Peyer's patch (tissue), 4 donors: Measurements from ENCODE around the gene PLEKHA6. TPM values are rescaled to one million over a fixed set of nuclear protein-coding genes. Genes with fewer than 3 reads are reported as not detected.

Experiments used
- DNase-seq, 3 donors: peaks; one replicate each; pipeline ENCODE4 v3.0.0-alpha.2; 2017 to 2019
- H3K27ac ChIP-seq, 4 donors: fragments of 200-600 bp; sonication (generic); one replicate each; pipeline ENCODE4 v1.5.1; 2016 to 2019
- H3K27me3 ChIP-seq, 2 donors: fragments of 200-600 bp; sonication (generic); one replicate each; pipeline ENCODE4 v1.5.1; 2019
- H3K36me3 ChIP-seq, 3 donors: fragments of 200-600 bp; sonication (generic); one replicate each; pipeline ENCODE4 v1.5.1; 2016 to 2019
- H3K4me1 ChIP-seq, 4 donors: fragments of 200-600 bp; sonication (generic); one replicate each; pipeline ENCODE4 v1.5.1; 2016 to 2019
- H3K4me3 ChIP-seq, 4 donors: fragments of 200-600 bp; sonication (generic); 1 replicate in 3 of 4; 2 replicates in 1 of 4; pipeline ENCODE4 v1.5.1; 2016 to 2019; ENCODE audit warnings: mild to moderate bottlenecking in 1 of 4
- H3K9me3 ChIP-seq, 4 donors: fragments of 200-600 bp; sonication (generic); one replicate each; pipeline ENCODE4 v1.5.1; 2016 to 2019; ENCODE audit warnings: mild to moderate bottlenecking in 1 of 4
- POLR2A ChIP-seq, 2 donors: fragments of 450-650 bp; IDR thresholded peaks; one replicate each; pipeline ENCODE4 v1.5.1; 2017; ENCODE audit warnings: antibody characterized with exemption in 2 of 2, mild to moderate bottlenecking in 2 of 2, moderate library complexity in 2 of 2
- total RNA-seq, 4 donors: library from RNA; depleted of rRNA; stranded (reverse); fragments of >200 nt; gene quantifications; one replicate each; pipeline ENCODE4 v1.1.0, GENCODE V29; 2016
- TF ChIP-seq, protein P1 (sequence below), 6 experiments: fragments of 450-650 bp in 4 of 6; fragments of 200-600 bp in 2 of 6; sonication (generic) in 1 of 6; IDR thresholded peaks; one replicate each; pipeline ENCODE4 v1.5.1; 2017 to 2019; ENCODE audit warnings: antibody characterized with exemption in 6 of 6, mild to moderate bottlenecking in 3 of 6, moderate library complexity in 1 of 6

PLEKHA6 gene
- total RNA-seq, 4 donors from 2014 or later: 57.3 to 91.6 (median 70.2) TPM

DNA sequence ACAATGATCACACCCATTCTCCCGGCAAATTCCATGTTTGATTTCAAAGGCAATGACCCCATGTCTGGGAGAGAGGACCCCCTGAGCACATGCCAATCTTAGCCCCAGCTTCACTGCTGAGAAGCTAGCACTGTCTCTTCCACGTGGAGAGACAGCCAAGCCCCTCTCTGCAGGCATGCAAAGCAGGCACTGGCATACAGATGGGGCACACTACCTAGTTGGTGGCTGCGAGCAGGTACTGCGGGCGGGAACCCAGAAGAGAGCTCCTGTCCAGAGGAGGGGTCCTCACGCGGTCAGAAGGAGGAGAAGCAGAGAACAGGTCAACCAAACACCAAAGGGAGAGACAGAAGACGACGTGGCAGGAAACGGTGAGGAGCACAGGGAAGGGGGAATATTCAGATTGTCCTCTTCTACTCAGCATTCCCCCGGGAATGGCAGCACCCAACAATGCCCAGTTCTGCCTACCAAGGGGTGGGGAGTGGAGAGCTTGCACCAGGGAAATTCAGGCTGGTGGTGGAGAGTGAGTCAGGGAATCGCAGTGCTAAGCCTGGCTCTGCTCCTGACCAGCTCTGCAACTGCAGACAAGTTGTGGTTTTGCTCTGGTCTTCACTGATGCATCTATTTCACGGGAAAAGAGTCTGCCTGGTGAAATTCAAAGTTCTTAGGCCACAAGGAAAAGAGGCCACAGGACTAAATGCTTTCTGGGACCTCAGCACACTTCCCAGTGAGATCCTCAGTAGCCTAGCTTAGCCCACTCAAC is 97.8 kb downstream of the PLEKHA6 start:
- Histone ChIP-seq H3K4me1 (peaks cover 0 to 24% (median 2%) of the 10 kb centered on the region in 4 donors), H3K9me3 (no peaks in the 10 kb centered on the region), H3K27me3 (no peaks in the 10 kb centered on the region), H3K27ac (no peak overlapping the region), H3K36me3 (peaks cover 0 to 65% (median 0%) of the 10 kb centered on the region in 3 donors), H3K4me3 (no peak overlapping the region)
- TF ChIP-seq POLR2A (IDR thresholded peaks at IDR 0.05): no peak
- TF ChIP-seq, protein P1, sequence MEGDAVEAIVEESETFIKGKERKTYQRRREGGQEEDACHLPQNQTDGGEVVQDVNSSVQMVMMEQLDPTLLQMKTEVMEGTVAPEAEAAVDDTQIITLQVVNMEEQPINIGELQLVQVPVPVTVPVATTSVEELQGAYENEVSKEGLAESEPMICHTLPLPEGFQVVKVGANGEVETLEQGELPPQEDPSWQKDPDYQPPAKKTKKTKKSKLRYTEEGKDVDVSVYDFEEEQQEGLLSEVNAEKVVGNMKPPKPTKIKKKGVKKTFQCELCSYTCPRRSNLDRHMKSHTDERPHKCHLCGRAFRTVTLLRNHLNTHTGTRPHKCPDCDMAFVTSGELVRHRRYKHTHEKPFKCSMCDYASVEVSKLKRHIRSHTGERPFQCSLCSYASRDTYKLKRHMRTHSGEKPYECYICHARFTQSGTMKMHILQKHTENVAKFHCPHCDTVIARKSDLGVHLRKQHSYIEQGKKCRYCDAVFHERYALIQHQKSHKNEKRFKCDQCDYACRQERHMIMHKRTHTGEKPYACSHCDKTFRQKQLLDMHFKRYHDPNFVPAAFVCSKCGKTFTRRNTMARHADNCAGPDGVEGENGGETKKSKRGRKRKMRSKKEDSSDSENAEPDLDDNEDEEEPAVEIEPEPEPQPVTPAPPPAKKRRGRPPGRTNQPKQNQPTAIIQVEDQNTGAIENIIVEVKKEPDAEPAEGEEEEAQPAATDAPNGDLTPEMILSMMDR (IDR thresholded peaks at IDR 0.05): no peak
- DNase-seq: no peak

DNA sequence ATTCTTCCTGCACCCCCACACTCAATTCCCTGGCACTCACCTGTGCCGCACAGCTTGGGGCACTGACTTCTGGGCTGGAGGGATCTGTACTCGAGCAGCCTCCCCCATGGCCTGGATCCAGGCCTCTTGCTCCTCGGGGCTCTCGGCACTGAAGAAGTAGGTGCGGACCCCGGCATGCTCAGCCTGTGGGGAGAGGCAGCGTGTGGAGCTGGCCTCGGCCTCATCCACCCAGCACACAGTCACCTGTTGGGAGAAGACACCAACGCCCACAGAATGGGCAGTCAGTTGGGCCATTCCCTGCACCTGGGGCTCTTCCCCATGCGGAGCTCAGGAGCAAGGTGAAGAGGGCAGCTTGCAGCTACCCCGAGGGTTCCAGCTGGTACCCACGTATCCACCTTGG is 98.5 kb downstream of the PLEKHA6 start:
- H3K27me3 ChIP-seq: no peaks in the 10 kb centered on the region
- H3K9me3 ChIP-seq: no peaks in the 10 kb centered on the region
- TF ChIP-seq, protein P1 (IDR thresholded peaks at IDR 0.05): no peak
- TF ChIP-seq POLR2A (IDR thresholded peaks at IDR 0.05): no peak
- no peak for DNase-seq
- H3K36me3 ChIP-seq: peaks cover 0 to 69% (median 0%) of the 10 kb centered on the region in 3 donors
- H3K4me3 ChIP-seq: no peak overlapping the region
- peaks cover 0 to 18% (median 0%) of the 10 kb centered on the region in 4 donors for H3K4me1 ChIP-seq
- H3K27ac ChIP-seq: no peak overlapping the region

DNA sequence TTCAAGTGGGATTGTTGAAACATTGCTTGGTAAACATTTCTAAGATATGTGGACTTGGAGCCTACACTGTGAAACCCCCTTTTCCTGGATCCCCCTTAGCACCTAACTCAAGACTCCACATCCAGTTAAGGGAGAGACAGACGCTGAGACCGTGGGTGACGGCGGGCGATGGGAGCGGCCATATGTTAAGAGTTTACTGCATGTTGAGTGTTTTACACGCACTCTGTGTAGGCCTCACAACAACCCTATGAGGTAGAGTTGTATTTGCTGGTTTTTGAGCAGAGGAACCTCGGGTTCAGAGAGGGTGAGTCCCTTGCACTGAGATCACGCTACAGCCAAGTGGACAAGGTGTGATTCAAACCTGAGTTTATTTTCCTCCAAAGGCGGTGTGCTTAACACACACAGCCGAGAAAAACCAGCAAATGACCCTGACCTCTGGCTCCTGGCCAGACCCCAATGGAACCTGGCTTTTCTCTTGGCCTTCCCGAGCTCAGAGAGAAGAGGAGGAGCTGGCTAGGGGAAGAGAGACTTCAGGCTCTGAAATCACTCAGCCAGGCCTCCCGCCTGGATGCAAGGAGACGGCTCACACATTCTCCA is 99.0 kb downstream of the PLEKHA6 start:
- H3K27me3 ChIP-seq: no peaks in the 10 kb centered on the region
- no peak for DNase-seq
- no peak for TF ChIP-seq POLR2A (IDR thresholded peaks at IDR 0.05)
- TF ChIP-seq, protein P1 (IDR thresholded peaks at IDR 0.05): no peak
- no peaks in the 10 kb centered on the region for H3K9me3 ChIP-seq
- no peak overlapping the region for H3K4me3 ChIP-seq
- peaks cover 0 to 75% (median 0%) of the 10 kb centered on the region in 3 donors for H3K36me3 ChIP-seq
- no peak overlapping the region for H3K27ac ChIP-seq
- H3K4me1 ChIP-seq: peaks cover 0 to 12% (median 0%) of the 10 kb centered on the region in 4 donors

DNA sequence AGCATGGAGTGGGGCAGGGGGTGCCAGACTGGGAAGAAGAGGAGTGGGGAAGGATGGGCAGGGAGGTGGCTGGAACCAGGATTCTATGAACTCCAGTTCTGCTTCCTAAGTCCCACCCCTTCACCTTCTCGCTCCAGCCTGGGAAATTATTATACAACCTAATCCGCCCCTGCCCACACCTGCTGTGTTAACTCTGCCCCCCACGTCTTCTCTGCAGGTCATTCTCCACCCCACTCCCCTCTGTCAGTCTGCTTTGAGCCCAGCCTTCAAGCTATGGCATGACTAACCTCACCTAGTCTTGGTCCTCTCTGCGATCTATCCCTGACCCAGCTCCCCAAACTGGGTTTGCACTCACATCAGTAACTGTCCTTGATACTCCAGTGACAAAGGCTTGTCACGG is 99.9 kb downstream of the PLEKHA6 start:
- Histone ChIP-seq H3K4me3 (no peak overlapping the region), H3K9me3 (no peaks in the 10 kb centered on the region), H3K27ac (no peak overlapping the region), H3K27me3 (no peaks in the 10 kb centered on the region), H3K4me1 (peaks cover 0 to 11% (median 0%) of the 10 kb centered on the region in 4 donors), H3K36me3 (peaks cover 0 to 70% (median 0%) of the 10 kb centered on the region in 3 donors)
- DNase-seq: no peak
- TF ChIP-seq, protein P1 (IDR thresholded peaks at IDR 0.05): no peak
- no peak for TF ChIP-seq POLR2A (IDR thresholded peaks at IDR 0.05)

DNA sequence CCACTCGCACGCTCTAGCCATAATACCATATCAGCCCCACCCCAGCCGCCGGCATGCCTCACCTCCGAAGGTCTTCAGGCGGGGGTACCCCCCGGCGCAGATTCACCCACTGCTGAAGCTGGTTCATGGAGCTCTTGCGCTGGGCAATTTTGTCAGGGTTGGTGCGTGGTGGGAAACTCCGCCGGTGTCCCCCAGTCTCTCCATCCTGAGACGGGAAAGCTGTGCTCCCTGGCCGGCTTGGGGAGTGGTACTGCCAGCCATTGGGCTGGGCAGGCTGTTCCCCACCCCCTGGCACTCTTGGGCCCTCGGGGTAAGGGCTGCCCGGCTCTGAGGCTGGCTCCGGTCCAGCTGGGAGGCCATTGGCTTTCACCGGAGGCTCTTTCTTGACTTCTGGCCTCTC is 100.5 kb downstream of the PLEKHA6 start:
- no peaks in the 10 kb centered on the region for H3K27me3 ChIP-seq
- H3K36me3 ChIP-seq: peaks cover 0 to 64% (median 0%) of the 10 kb centered on the region in 3 donors
- TF ChIP-seq, protein P1 (IDR thresholded peaks at IDR 0.05): no peak
- TF ChIP-seq POLR2A (IDR thresholded peaks at IDR 0.05): no peak
- peaks cover 0 to 11% (median 0%) of the 10 kb centered on the region in 4 donors for H3K4me1 ChIP-seq
- DNase-seq: no peak
- no peak overlapping the region for H3K27ac ChIP-seq
- no peaks in the 10 kb centered on the region for H3K9me3 ChIP-seq
- H3K4me3 ChIP-seq: no peak overlapping the region
